Measurements from ENCODE around the gene FAM120C. TPM values are rescaled to one million over a fixed set of nuclear protein-coding genes. Genes with fewer than 3 reads are reported as not detected.

Gene FAM120C
- total and polyA plus RNA-seq, 2 of the 4 experiments (the other 2 are of a cell fraction) = 3.4 to 3.6 TPM

DNA sequence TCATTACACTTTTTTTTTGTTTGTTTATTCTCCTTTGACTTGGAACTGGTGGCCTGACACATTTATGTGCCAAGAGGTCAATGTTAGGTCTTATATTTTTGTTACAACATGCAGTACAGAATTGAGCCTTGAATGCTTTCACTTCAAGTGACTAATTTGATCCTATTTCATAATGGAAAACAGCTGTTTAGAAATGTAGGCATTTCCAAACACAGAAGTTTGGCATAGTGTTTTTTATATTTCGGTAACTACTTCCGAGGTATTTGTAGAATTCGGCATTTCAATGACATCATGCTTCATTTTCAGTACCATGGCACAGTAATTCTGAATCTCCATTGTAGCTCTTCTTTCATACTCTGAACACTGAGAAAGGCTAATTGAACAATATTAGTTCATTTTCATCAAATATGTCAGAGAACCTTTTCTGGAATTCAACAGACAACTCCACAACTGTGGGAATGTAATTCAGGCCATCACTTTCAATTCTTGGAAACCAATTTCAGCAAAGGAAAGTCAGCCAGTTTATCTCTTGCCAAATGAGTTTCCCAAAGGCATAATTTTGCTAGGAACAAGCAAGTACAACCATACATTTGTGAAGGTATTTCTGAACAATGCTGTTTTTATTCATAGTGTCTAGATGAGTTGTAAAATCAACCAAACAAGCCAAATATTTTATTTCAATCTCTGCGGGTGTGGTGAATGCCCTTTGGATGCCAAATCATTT lies 11.4 kb downstream of the FAM120C start:
- Histone ChIP-seq H3K36me3 (ENCODE audit: control insufficient read depth, insufficient read depth, low read length) (peaks cover 4% of the 10 kb centered on the region), H3K27me3 (ENCODE audit: control insufficient read depth, insufficient read depth, low read length) (no peaks in the 10 kb centered on the region), H3K56ac (ENCODE audit: extremely low read depth, insufficient read depth, low read length) (no peak overlapping the region), H3K23ac (ENCODE audit: low read depth, low read length) (no peak overlapping the region), H3K4me1 (ENCODE audit: control insufficient read depth, insufficient read depth, low read length) (no peaks in the 10 kb centered on the region), H4K20me1 (ENCODE audit: insufficient read depth, low read length) (no peaks in the 10 kb centered on the region), H2AFZ (replicated peaks; ENCODE audit: low read length, poor library complexity) (no peak overlapping the region), H3K14ac (replicated peaks; ENCODE audit: low read depth, low read length) (no peak overlapping the region), H3K9me1 (ENCODE audit: insufficient read depth, low read length) (no peaks in the 10 kb centered on the region), H2BK15ac (ENCODE audit: low read depth, low read length) (no peak overlapping the region), H2BK5ac (ENCODE audit: low read depth, low read length, poor library complexity, severe bottlenecking) (no peak overlapping the region), H4K91ac (ENCODE audit: insufficient read depth, low read depth, low read length) (no peak overlapping the region), H2BK20ac (ENCODE audit: low read depth, low read length) (no peak overlapping the region), H3K9ac (ENCODE audit: low read depth, low read length) (no peak overlapping the region), H4K8ac (ENCODE audit: low read depth in 2 of 2, low read length in 2 of 2) (no peak overlapping the region), H2BK120ac (ENCODE audit: low read depth, low read length) (no peak overlapping the region), H3K27ac (ENCODE audit: insufficient read depth, low read length) (no peak overlapping the region), H3K4ac (ENCODE audit: low read depth, low read length) (no peak overlapping the region), H2AK9ac (replicated peaks; ENCODE audit: low read depth, low read length, poor library complexity) (no peak overlapping the region), H3K9me3 (ENCODE audit: control insufficient read depth, insufficient read depth, low read length) (no peaks in the 10 kb centered on the region), H4K5ac (ENCODE audit: low read depth, low read length) (no peak overlapping the region), H2AK5ac (ENCODE audit: low read depth, low read length) (no peak overlapping the region), H3K4me2 (ENCODE audit: low read depth, low read length) (no peak overlapping the region), H3K4me3 (ENCODE audit: insufficient read depth, low read depth, low read length) (no peak overlapping the region), H3K18ac (ENCODE audit: low read depth, low read length) (no peak overlapping the region), H3K79me1 (ENCODE audit: low read depth in 1 of 2, low read length in 2 of 2) (peaks cover 0 to 11% of the 10 kb centered on the region in 2 experiments)
- no CpG with 5 or more reads among the region's 4 CpGs for WGBS, 2 experiments (ENCODE audit: extremely low coverage in 2 of 2, insufficient read length in 1 of 2)
- intact Hi-C loops (cut with micrococcal nuclease) (no loop called here), dilution Hi-C loops (cut with HindIII; ENCODE audit: low sequenced_read_pairs, unreplicated experiment) (no loop called here), in situ Hi-C loops (cut with MboI; ENCODE audit: low sequenced_read_pairs) (no loop called here)
- no TSS peak for BruUV-seq (replicated peaks)
- CTCF ChIA-PET = interaction anchor here (2.2 kb wide), 1 partner anchor 9 kb away, joined by 6 read pairs; no protein-coding TSS in a partner anchor
- POLR2A ChIA-PET (ENCODE audit: unreplicated experiment) = no interaction called here
- DNase-seq (no peak), ATAC-seq (ENCODE audit: low read depth) (no peak)
- no peak for TF ChIP-seq SMC3 (IDR thresholded peaks at IDR 0.05; ENCODE audit: low read depth, low read length)
- no peak for TF ChIP-seq BHLHE40 (IDR thresholded peaks at IDR 0.05; ENCODE audit: low read depth, low read length)
- TF ChIP-seq MAZ (IDR thresholded peaks at IDR 0.05; ENCODE audit: borderline replicate concordance, low read depth, low read length) = no peak
- no peak for TF ChIP-seq FOS (IDR thresholded peaks at IDR 0.05; ENCODE audit: low read depth, low read length)
- TF ChIP-seq, protein P1, sequence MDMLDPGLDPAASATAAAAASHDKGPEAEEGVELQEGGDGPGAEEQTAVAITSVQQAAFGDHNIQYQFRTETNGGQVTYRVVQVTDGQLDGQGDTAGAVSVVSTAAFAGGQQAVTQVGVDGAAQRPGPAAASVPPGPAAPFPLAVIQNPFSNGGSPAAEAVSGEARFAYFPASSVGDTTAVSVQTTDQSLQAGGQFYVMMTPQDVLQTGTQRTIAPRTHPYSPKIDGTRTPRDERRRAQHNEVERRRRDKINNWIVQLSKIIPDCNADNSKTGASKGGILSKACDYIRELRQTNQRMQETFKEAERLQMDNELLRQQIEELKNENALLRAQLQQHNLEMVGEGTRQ (IDR thresholded peaks at IDR 0.05; ENCODE audit: low read depth, low read length) = no peak
- no peak for TF ChIP-seq RCOR1 (IDR thresholded peaks at IDR 0.05; ENCODE audit: insufficient replicate concordance, low read length)
- no peak for TF ChIP-seq NFE2L2 (IDR thresholded peaks at IDR 0.05; ENCODE audit: low read depth, low read length)
- TF ChIP-seq POLR2A (IDR thresholded peaks at IDR 0.05; ENCODE audit: low read depth, low read length) = no peak
- TF ChIP-seq RFX5 (IDR thresholded peaks at IDR 0.05; ENCODE audit: low read depth, low read length) = no peak
- TF ChIP-seq, protein P2, sequence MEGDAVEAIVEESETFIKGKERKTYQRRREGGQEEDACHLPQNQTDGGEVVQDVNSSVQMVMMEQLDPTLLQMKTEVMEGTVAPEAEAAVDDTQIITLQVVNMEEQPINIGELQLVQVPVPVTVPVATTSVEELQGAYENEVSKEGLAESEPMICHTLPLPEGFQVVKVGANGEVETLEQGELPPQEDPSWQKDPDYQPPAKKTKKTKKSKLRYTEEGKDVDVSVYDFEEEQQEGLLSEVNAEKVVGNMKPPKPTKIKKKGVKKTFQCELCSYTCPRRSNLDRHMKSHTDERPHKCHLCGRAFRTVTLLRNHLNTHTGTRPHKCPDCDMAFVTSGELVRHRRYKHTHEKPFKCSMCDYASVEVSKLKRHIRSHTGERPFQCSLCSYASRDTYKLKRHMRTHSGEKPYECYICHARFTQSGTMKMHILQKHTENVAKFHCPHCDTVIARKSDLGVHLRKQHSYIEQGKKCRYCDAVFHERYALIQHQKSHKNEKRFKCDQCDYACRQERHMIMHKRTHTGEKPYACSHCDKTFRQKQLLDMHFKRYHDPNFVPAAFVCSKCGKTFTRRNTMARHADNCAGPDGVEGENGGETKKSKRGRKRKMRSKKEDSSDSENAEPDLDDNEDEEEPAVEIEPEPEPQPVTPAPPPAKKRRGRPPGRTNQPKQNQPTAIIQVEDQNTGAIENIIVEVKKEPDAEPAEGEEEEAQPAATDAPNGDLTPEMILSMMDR (conservative IDR thresholded peaks at IDR 0.05; ENCODE audit: low read depth, low read length) = no peak
- TF ChIP-seq CHD1 (IDR thresholded peaks at IDR 0.05; ENCODE audit: low read depth, low read length) = no peak
- TF ChIP-seq MAFK (IDR thresholded peaks at IDR 0.05; ENCODE audit: low read depth, low read length) = no peak
- no peak for TF ChIP-seq MXI1 (IDR thresholded peaks at IDR 0.05; ENCODE audit: borderline replicate concordance, low read depth, low read length)
- TF ChIP-seq RAD21 (IDR thresholded peaks at IDR 0.05; ENCODE audit: low read length) = no peak
- TF ChIP-seq, protein P3, sequence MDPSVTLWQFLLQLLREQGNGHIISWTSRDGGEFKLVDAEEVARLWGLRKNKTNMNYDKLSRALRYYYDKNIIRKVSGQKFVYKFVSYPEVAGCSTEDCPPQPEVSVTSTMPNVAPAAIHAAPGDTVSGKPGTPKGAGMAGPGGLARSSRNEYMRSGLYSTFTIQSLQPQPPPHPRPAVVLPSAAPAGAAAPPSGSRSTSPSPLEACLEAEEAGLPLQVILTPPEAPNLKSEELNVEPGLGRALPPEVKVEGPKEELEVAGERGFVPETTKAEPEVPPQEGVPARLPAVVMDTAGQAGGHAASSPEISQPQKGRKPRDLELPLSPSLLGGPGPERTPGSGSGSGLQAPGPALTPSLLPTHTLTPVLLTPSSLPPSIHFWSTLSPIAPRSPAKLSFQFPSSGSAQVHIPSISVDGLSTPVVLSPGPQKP (IDR thresholded peaks at IDR 0.05; ENCODE audit: borderline replicate concordance, low read depth, low read length) = no peak
- TF ChIP-seq CEBPB (IDR thresholded peaks at IDR 0.05; ENCODE audit: low read depth, low read length) = no peak

Data from IMR-90 (cell line).